ENCODE data around the gene RASSF9.

RASSF9 gene

GRCh38 chr12:85821206-85821605 lies 15.0 kb downstream of the RASSF9 start:
- DNase-seq: no peak

- DNase-seq: no peak
These were observed 16.1 kb downstream of the RASSF9 start for GRCh38 chr12:85820101-85820500.

DNA sequence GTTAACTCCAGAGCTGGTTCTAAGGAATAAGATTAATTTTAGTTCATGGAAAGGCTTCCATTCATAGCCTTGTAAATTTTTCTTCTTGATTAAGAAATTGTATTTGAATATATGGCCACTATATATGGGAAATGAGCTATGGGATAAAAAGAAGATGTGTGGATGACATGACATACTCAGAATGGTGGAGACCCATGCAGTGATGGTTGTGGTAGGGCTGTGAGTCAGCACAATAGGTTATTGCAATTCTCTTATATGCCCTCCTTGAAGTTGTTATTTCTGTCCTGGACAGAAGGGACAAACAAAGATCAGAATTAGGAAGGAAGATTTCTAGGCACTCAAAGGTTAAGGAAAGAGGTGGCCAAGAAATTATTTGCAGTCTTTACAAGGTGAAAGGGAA lies 21.5 kb downstream of the RASSF9 start:
- no peak for DNase-seq

DNA sequence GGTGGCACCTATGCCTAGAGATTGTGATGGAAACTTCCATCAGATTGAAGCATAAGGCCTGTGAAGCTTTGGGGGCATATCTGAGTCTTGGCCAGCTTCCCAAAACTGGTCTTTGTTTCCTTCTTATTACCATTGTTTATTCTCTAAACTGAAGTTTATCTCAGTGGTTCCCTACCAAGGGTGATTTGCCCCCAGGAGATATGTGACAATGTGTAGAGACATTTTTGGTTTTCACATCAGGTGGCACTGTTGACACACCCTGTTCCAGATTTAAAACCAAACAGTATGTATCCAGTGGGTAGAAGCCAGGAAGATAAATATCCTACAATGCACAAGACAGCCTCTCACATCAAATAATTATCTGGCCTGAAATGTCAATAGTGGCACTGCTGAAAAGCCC lies 22.1 kb downstream of the RASSF9 start:
- no peak for DNase-seq

DNA sequence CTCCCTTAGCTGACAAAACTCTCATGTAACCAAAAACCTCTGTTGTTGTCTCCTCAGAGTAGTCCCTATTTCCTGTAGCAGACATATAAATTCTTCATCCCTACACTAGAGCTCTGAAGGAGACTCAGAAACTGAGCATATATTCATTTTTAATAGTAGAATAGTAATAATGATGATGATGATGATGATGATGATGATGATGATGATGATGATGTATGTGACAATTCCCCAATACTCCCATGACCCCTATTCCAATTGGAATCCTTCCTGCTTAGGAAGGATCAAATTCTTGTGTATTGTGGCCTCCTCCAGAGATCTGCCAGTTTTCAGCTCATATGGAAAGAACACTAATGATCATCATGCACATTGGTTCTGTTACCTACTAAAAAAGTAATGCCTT lies 26.7 kb downstream of the RASSF9 start:
- no peak for DNase-seq

GRCh38 chr12:85807730-85808129 lies 28.5 kb downstream of the RASSF9 start:
- DNase-seq: no peak

DNA sequence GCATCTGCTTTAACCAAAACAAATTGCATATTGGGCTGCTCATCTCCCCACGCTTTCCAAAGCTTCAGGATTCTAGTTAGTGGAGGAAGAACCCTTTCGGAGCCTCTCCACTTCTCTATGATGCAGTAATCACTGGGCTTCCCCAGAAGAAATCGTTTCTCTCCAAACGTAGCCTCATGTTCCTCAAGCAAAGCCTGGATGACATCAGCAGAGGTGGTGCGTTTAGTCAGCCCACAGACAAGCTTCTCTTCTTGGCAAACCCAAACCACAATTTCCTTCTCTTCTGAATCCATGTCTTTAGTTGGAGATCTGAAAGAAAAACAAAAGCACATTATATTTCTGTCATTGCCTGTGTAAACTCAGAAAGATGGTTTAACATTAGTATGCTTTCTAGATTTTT lies 30.6 kb downstream of the RASSF9 start:
- no peak for DNase-seq

DNA sequence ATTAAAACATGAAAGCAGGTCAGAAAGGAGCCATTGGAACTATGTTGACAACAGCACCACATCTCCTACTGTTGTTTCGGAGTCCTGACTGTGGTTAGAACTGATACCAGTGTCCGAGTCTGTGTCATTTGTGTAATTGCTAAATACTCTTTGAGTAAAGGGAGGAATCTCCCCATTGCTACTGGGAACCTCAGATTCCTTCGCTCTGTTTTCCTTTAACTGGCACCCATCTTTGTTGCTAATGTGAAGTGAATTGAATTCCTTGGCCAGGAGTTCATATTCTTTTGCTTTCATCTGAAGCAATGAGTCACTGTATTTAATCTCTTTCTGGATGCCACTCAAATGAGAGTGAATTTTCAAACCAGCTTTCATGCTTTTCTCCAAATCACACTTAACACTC lies 31.5 kb downstream of the RASSF9 start:
- no peak for DNase-seq

DNA sequence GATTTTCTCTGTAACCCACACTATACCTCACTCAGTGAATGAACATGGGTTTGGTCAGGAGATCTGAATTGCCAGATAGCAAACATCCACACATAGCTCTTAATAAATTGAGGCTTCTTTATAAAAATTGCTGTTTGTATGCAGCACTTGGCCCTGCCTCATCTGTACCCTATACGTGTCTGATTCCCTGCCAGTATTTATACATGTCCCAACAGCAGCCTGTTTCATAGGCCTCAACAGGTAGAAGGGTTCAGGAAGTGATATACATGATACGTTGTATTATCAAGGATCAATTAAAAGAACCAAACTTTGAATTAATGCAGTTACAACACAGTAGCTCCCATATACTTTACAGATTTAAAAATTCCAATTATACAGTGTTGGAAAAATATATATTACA lies 32.3 kb downstream of the RASSF9 start:
- DNase-seq: no peak

DNA sequence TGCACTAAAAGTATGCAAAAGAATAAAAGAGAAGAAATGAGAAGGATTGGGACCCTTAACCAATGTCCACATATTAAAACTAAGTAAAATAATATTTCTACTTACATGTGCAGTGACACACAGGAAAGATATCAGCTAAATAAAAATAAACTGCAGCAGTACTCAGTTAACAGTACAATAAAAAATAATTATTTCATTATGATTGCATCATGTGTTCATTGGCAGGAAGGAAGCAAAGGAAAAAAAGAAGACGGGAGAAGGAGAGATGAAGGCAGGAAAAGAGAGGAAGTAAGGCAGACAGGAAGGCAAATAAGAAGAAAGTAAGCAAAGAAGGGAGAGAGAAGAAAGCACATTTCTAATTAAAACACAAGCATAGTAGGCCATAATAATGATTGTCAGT lies 33.0 kb downstream of the RASSF9 start:
- DNase-seq: no peak

DNA sequence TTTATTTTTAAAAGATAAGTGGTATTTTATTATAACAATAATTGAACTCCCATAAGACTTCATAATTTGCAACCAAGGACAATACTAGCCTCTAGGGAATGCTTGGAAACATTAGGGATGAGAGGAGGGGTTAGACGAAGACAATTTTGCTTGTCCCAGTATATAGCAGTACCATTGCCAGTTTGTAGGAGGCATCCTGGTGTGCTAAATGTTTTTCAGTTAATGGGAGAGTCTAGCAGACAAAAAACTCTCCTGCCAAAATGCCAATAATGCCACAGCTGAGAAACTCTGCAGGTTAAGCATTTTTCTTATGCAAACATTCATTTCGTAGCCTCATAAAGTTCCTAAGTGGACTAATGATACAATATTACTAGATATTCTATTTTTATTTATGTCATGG lies 38.1 kb downstream of the RASSF9 start:
- DNase-seq: no peak

- no peak for DNase-seq
These were observed 40.2 kb downstream of the RASSF9 start for GRCh38 chr12:85796001-85796400.

DNA sequence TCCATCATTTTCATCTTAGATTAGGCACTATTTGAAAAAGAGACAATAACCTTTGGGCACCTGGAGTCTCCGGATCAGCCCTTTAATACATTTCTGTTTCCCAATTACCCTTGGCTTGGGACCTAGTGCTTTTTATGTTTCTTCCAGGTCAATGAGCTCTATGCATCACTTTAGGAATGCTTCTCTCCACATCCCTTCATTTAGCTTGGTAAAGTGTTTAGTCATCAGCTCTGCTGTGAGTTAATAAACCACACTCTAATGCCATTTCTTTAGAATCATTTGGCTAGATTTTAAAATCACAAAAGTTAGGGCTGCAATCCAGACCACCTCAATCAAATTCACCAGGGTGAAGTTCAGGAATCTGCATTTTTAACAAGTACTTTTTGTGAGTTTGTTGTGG lies 41.7 kb downstream of the RASSF9 start:
- no peak for DNase-seq

GRCh38 chr12:85784096-85784720 lies 52.0 kb downstream of the RASSF9 start:
- DNase-seq: no peak

DNA sequence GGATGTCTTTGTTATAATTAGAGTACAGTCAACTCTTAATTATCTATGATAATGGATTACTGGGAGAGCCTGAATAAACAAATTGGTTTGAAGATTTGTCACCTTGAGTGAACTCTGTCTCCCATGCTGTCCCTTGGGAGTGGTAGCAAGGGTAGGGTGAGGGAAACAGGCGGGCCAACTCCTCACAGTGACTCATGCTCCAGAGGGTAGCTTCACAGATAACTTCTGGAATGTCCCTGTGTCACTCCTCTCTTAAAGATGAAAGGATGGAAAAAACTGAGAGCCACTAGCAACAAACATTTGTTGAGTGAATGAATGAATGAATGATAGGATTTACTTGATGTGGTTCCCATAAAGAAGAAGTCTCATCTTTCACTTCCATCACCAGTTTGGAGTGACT lies 53.5 kb downstream of the RASSF9 start:
- DNase-seq: no peak

GRCh38 chr12:85781766-85782165 lies 54.4 kb downstream of the RASSF9 start:
- DNase-seq: peak in 1 of 2 donors; percentile 8

DNA sequence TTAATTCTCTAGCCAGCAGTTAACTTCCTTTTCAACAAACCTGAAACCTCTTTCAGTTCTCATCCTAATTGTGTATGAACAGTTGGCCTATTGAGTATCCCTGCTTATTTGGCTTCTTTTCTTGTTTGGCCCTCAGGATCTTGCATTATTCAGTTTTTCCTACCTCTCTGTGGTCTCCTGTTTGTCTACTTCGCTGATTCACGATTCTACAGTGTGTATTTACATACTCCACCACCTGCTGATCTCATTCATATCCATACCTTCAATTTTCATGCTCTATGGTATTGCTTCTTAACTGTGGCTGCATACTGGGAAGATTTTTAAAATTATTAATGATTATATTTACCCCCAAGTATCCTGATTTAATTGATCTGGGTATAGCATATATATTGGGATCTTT lies 56.4 kb downstream of the RASSF9 start:
- DNase-seq: no peak

GRCh38 chr12:85775091-85775490 lies 61.1 kb downstream of the RASSF9 start:
- no peak for DNase-seq

DNA sequence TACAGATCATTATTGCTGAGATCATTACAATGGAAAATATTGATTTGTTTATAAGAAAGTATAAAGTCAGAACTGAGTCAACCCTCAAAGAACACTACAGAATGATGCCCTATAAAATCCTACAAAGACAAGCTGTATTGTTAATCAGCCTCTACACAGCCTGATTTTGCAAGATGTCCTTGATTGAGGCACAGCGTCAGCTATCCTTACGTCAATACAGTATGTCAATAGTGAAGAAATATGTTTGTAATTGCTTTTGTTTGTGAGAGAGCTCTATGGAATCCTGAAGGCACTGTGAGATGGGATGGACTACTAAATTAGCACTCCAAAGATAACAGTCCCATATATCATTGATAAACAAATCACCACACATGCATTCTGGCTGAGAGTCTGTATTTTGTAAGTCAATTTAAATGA lies 70.7 kb downstream of the RASSF9 start:
- DNase-seq: no peak

DNA sequence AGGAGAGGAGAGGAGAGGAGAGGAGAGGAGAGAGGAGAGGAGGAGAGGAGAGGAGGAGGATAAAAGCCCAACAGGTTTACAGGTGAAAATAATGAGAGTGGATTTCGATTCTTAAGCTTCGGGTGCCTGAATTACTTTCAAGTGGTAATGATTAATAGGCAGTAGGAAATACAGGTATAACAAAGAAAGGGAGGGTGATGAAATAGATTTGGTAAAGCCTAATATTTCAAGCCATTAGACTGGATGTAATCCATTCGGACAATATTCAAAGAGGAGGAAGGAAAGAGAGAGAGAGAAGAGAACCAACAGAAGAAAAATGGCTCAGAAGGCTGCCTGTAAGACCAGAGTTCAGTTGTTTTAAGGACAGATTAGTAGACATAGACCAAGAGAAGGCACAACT lies 76.6 kb downstream of the RASSF9 start:
- no peak for DNase-seq

- no peak for DNase-seq
These were observed 77.1 kb downstream of the RASSF9 start for GRCh38 chr12:85759091-85759490.

GRCh38 chr12:85755760-85756159 lies 80.4 kb downstream of the RASSF9 start:
- DNase-seq: no peak
